WERI-Rb-1 (cell line): ENCODE data around the gene FZD1.

ENCODE experiments used
- DNase-seq: peaks from one replicate; pipeline ENCODE4 v3.0.0-alpha.2; 2020
- H3K27ac ChIP-seq: fragments of 250-450 bp; sonication (Bioruptor Pico); 2 replicates; pipeline ENCODE4 v1.5.1; 2020; ENCODE audit warnings: mild to moderate bottlenecking, moderate library complexity
- H3K27me3 ChIP-seq: fragments of 250-450 bp; sonication (Bioruptor Pico); 2 replicates; pipeline ENCODE4 v1.5.1; 2021; ENCODE audit warnings: mild to moderate bottlenecking, low read depth, moderate library complexity; ENCODE audit not compliant: insufficient read depth, severe bottlenecking
- H3K36me3 ChIP-seq: fragments of 250-450 bp; sonication (Bioruptor Pico); 2 replicates; pipeline ENCODE4 v1.5.1; 2020; ENCODE audit warnings: mild to moderate bottlenecking, moderate library complexity
- H3K4me3 ChIP-seq: 2 replicates; pipeline ENCODE4 v1.5.1; 2011; ENCODE audit warnings: low read depth, mild to moderate bottlenecking, control low read depth, low read length
- H3K9me3 ChIP-seq: fragments of 250-450 bp; sonication (Bioruptor Pico); 2 replicates; pipeline ENCODE4 v1.5.1; 2021; ENCODE audit warnings: mild to moderate bottlenecking, moderate library complexity; ENCODE audit not compliant: severe bottlenecking
- CTCF ChIP-seq: IDR thresholded peaks from 2 replicates; pipeline ENCODE4 v1.5.1; 2011; ENCODE audit warnings: low read depth, mild to moderate bottlenecking, control low read depth, inconsistent platforms, low read length

FZD1 gene

GRCh38 chr7:91293840-91294239, 29.6 kb downstream of the FZD1 start:
- no peaks in the 10 kb centered on the region for H3K36me3 ChIP-seq
- no peak overlapping the region for H3K4me3 ChIP-seq
- DNase-seq, result no peak
- H3K27ac ChIP-seq, result no peak overlapping the region
- TF ChIP-seq CTCF, result no peak
- H3K27me3 ChIP-seq, result no peaks in the 10 kb centered on the region
- H3K9me3 ChIP-seq, result no peaks in the 10 kb centered on the region

DNA sequence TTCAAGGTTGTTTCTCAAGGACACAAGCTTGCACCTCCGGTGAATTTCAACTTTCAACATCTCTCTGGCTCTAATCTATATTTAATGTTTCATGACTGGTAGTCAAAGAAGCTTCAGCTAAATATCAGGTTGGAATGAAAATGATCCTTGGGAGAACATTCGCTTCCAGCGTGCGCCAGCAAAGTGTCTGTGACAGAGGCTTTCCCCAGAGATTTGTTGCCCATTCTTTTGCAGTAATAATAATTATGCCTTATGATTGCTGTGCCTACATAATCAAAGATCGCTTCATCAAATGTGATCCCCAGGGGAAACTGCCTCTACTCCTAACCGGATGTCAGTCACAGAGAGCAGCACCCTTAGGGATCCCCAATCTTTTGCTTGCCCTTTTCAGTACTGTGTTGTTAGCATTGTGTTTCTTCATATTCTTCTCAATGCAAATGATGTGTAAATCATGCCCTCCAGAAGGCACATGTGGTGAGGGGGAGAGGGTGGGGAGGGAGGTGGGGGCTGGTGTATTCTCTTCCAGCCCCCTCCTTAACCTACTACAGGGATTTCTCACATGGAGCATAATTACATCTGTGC, 30.5 kb downstream of the FZD1 start:
- Histone ChIP-seq H3K4me3 (no peak overlapping the region), H3K27me3 (no peaks in the 10 kb centered on the region), H3K9me3 (no peaks in the 10 kb centered on the region), H3K36me3 (no peaks in the 10 kb centered on the region), H3K27ac (no peak overlapping the region)
- no peak for DNase-seq
- no peak for TF ChIP-seq CTCF

- DNase-seq, result no peak
- H3K36me3 ChIP-seq, result no peaks in the 10 kb centered on the region
- no peaks in the 10 kb centered on the region for H3K9me3 ChIP-seq
- no peak overlapping the region for H3K4me3 ChIP-seq
- no peaks in the 10 kb centered on the region for H3K27me3 ChIP-seq
- TF ChIP-seq CTCF, result no peak
- no peak overlapping the region for H3K27ac ChIP-seq
These were observed 31.3 kb downstream of the FZD1 start for GRCh38 chr7:91295576-91295975.

DNA sequence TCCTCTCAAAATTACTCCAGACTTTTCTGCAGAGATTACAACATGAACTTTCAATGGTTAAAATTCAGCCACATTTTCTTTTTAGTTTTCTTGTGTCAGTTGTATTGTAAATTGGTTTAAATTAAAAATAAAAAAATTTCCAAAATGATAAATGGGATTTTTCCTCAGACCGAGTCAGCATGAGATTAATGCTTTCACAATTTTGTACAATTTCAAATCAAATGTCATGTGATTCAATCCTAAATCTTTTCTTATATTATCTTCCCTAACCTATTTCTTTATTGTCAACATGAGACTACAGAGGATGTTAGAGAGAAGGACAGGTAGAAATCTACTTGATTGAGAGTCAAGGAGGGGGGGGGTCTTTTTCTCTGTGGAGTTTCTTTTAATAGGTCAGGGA, 33.7 kb downstream of the FZD1 start:
- no peaks in the 10 kb centered on the region for H3K27me3 ChIP-seq
- no peak overlapping the region for H3K27ac ChIP-seq
- DNase-seq, result no peak
- H3K9me3 ChIP-seq, result no peaks in the 10 kb centered on the region
- no peak overlapping the region for H3K4me3 ChIP-seq
- TF ChIP-seq CTCF, result no peak
- no peaks in the 10 kb centered on the region for H3K36me3 ChIP-seq

DNA sequence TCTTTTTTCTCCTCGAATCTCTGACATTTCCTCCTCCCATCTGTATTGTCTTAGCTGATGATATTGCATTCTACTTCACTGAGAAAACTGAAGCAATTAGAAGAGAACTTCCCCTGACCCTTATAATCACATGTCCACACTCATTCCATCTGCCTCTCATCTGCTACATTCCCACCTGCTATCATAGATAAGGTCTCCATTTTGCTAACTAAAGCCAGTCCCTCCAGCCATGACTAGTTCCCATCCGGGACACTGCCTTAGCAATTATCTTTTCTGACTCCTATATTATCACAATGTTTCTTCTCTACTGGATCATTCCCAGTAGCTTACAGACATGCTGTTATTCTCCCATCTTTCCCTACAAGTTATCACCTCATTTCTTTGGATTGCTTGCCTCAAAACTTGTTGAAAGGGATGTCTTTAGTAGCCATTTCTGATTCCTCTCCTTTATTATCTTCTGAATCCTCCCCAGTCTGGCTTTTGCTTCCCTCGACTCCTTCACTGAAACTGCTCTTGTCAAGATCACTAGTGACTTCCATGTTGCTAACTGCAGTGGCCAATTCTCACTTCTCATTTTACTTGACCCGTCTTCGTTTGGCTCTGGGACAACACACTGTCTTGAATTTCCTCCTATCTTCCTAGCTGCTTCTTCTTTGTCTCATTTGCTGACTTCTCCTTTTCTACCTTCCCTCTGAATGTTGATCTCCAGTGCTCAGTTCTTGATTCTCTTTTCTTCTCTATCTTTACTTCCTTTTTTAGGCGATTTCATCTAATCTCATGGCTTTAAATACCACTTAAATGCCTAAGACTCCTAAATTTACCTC, 35.9 kb downstream of the FZD1 start:
- Histone ChIP-seq H3K9me3 (no peaks in the 10 kb centered on the region), H3K27ac (no peak overlapping the region), H3K4me3 (no peak overlapping the region), H3K27me3 (no peaks in the 10 kb centered on the region), H3K36me3 (no peaks in the 10 kb centered on the region)
- TF ChIP-seq CTCF, result no peak
- DNase-seq, result no peak
